ENCODE measurements around the gene ENC1.

The ENC1 gene

DNA sequence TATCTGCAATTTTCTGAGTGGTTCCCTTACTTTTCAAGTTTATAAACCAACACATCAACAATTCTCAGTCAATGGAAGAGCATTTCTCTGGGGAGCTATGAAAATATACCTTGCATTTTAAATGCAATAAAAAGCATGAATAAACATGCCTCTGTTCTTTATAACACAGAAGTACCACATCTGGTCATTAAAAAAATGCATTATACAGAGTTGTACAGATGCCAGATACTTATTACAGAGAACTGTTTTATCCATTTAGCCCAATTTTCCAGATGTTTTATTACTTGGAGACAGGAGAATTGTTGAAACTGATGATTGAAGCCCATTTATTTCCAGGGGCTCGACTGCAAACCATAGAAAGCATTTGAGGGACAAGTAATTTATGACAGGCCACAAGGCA is 25.3 kb upstream of the ENC1 start:
- TF ChIP-seq, protein P1, sequence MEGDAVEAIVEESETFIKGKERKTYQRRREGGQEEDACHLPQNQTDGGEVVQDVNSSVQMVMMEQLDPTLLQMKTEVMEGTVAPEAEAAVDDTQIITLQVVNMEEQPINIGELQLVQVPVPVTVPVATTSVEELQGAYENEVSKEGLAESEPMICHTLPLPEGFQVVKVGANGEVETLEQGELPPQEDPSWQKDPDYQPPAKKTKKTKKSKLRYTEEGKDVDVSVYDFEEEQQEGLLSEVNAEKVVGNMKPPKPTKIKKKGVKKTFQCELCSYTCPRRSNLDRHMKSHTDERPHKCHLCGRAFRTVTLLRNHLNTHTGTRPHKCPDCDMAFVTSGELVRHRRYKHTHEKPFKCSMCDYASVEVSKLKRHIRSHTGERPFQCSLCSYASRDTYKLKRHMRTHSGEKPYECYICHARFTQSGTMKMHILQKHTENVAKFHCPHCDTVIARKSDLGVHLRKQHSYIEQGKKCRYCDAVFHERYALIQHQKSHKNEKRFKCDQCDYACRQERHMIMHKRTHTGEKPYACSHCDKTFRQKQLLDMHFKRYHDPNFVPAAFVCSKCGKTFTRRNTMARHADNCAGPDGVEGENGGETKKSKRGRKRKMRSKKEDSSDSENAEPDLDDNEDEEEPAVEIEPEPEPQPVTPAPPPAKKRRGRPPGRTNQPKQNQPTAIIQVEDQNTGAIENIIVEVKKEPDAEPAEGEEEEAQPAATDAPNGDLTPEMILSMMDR (IDR thresholded peaks at IDR 0.05), result no peak
- no peaks in the 10 kb centered on the region for H3K4me1 ChIP-seq (ENCODE audit: control insufficient read depth in 1 of 2, insufficient read depth in 1 of 2, low read depth in 1 of 2, low read length in 1 of 2)
- no peak overlapping the region for H3K27ac ChIP-seq
- H3K9me3 ChIP-seq, result no peaks in the 10 kb centered on the region
- no peak overlapping the region for H3K4me3 ChIP-seq (ENCODE audit: low read depth in 1 of 2, low read length in 1 of 2)
- no peaks in the 10 kb centered on the region for H3K27me3 ChIP-seq
- H3K36me3 ChIP-seq, result no peaks in the 10 kb centered on the region

DNA sequence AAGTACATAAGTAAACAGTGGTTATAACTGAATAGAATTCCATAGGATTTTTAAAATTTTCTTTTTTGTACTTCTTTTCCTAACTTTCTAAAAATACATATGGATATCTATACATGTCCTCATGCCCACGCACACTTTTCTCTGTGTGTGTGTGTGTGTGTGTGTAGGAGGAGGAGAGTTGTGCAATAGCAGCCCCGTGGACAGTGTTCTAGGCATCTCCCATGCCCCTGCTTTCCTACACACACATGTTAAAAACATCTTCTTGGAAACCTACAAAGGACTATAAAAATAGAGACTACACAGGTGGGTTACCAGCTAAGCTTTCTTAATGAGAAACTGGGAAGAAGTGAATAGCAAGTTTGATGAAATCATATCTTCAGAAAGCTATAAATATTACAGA is 24.7 kb upstream of the ENC1 start:
- Histone ChIP-seq H3K4me1 (ENCODE audit: control insufficient read depth in 1 of 2, insufficient read depth in 1 of 2, low read depth in 1 of 2, low read length in 1 of 2) (no peaks in the 10 kb centered on the region), H3K4me3 (ENCODE audit: low read depth in 1 of 2, low read length in 1 of 2) (no peak overlapping the region), H3K36me3 (no peaks in the 10 kb centered on the region), H3K27ac (no peak overlapping the region), H3K9me3 (no peaks in the 10 kb centered on the region), H3K27me3 (no peaks in the 10 kb centered on the region)
- TF ChIP-seq, protein P1 (IDR thresholded peaks at IDR 0.05), result no peak

DNA sequence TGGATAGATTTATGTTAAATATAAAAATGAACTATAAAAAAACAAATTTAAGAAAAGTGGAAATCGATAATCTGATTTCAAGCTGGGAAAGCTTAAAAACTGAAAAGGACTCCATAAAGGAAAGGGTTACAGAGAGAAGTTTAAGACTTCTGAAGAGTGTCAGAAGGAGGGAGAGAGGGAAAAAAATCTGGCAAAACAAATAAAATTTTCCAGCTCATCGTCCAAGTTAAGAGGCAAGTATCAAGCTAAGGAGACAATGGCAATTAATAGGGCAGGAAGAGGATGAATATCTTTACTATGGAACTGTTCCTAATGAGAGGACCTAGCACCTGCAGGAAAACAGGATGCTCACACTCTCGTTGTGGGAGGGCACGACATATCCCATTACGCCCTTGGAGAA is 24.0 kb upstream of the ENC1 start:
- H3K4me3 ChIP-seq (ENCODE audit: low read depth in 1 of 2, low read length in 1 of 2), result no peak overlapping the region
- no peaks in the 10 kb centered on the region for H3K27me3 ChIP-seq
- H3K4me1 ChIP-seq (ENCODE audit: control insufficient read depth in 1 of 2, insufficient read depth in 1 of 2, low read depth in 1 of 2, low read length in 1 of 2), result no peaks in the 10 kb centered on the region
- no peaks in the 10 kb centered on the region for H3K36me3 ChIP-seq
- TF ChIP-seq, protein P1 (IDR thresholded peaks at IDR 0.05), result no peak
- H3K27ac ChIP-seq, result no peak overlapping the region
- H3K9me3 ChIP-seq, result no peaks in the 10 kb centered on the region

DNA sequence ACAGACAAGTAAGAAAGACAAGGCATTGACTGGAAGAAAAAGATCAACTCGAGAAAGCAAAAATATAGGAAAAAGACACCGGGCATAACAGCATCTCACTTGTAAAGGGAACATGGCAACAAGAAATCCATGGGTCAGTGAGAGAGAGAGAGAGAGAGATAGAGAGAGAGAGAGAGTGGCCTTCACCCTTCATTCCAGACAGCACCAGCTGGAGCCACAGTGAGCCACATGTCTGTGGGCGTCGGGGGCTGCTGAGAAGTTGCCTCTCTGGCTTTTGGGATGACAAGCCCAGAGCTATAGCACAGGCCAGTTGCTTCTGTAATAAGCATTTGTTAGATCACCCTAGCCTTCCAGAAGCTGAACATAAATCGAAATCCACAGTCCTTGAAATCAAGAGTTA is 20.3 kb upstream of the ENC1 start:
- Histone ChIP-seq H3K9me3 (no peaks in the 10 kb centered on the region), H3K36me3 (no peaks in the 10 kb centered on the region), H3K4me3 (ENCODE audit: low read depth in 1 of 2, low read length in 1 of 2) (no peak overlapping the region), H3K4me1 (ENCODE audit: control insufficient read depth in 1 of 2, insufficient read depth in 1 of 2, low read depth in 1 of 2, low read length in 1 of 2) (no peaks in the 10 kb centered on the region), H3K27me3 (no peaks in the 10 kb centered on the region), H3K27ac (no peak overlapping the region)
- TF ChIP-seq, protein P1 (IDR thresholded peaks at IDR 0.05), result no peak

DNA sequence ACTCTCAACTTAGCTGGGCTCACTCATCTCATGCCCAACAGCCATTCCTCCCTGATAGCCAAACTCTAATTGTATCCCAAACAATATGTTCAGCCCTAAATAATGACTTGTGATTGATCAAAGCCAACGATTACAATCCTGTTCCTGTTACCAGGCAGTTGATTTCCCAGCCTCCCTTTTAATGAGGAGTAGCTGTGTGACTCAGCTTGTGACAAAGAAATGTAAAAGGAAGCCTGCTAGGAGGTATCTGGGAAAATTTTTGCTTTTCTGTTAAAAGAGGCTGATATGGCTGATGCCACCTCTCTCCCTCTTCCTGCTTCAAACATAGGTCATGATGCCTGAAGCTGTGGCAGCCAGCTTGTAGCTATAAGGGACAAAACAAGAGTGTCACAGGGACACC is 19.6 kb upstream of the ENC1 start:
- no peaks in the 10 kb centered on the region for H3K36me3 ChIP-seq
- H3K4me1 ChIP-seq (ENCODE audit: control insufficient read depth in 1 of 2, insufficient read depth in 1 of 2, low read depth in 1 of 2, low read length in 1 of 2), result no peaks in the 10 kb centered on the region
- TF ChIP-seq, protein P1 (IDR thresholded peaks at IDR 0.05), result no peak
- H3K27me3 ChIP-seq, result no peaks in the 10 kb centered on the region
- H3K4me3 ChIP-seq (ENCODE audit: low read depth in 1 of 2, low read length in 1 of 2), result no peak overlapping the region
- H3K27ac ChIP-seq, result no peak overlapping the region
- H3K9me3 ChIP-seq, result no peaks in the 10 kb centered on the region

DNA sequence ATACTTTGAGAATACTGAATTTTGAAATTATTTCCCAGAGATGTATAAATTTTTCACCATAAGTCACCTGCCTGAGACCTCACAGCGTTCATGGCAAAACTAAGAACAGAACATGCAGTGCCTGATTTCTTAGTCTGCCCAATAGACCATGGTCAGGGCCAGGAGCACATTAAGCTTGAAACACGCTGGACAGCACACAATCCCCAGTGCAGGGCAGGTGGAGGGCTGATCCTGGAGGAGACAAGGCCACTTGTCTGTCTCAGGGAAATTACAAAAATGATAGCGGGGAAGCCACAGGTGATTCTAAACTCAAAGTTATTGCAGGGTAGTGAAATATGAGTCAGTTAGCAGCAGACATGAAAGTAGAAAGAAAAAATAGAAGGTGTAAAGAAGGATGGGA is 18.6 kb upstream of the ENC1 start:
- TF ChIP-seq, protein P1 (IDR thresholded peaks at IDR 0.05), result no peak
- no peaks in the 10 kb centered on the region for H3K27me3 ChIP-seq
- H3K4me1 ChIP-seq (ENCODE audit: control insufficient read depth in 1 of 2, insufficient read depth in 1 of 2, low read depth in 1 of 2, low read length in 1 of 2), result no peaks in the 10 kb centered on the region
- H3K27ac ChIP-seq, result no peak overlapping the region
- H3K4me3 ChIP-seq (ENCODE audit: low read depth in 1 of 2, low read length in 1 of 2), result no peak overlapping the region
- H3K9me3 ChIP-seq, result no peaks in the 10 kb centered on the region
- H3K36me3 ChIP-seq, result no peaks in the 10 kb centered on the region
